Stimulated activated CD4-positive, alpha-beta T cell treated with anti-CD3 and anti-CD28 coated beads, TNF-alpha, amount 100 ng/mL, for 48 hours (primary cell): Measurements from ENCODE around the gene CTSS.
A peak's percentile ranks its signal among the peaks of the same experiment; 100 is the strongest.
"Not testable (repeated sequence)": the region's sequence is repeated elsewhere in the genome, so short reads cannot be mapped to it uniquely, and the experiment has no call there.

Experiments
- DNase-seq, 3 donors: peaks; one replicate each; pipeline ENCODE4 v3.0.0-alpha.2; 2020; ENCODE audit warnings: low read depth in 3 of 3

CTSS gene

DNA sequence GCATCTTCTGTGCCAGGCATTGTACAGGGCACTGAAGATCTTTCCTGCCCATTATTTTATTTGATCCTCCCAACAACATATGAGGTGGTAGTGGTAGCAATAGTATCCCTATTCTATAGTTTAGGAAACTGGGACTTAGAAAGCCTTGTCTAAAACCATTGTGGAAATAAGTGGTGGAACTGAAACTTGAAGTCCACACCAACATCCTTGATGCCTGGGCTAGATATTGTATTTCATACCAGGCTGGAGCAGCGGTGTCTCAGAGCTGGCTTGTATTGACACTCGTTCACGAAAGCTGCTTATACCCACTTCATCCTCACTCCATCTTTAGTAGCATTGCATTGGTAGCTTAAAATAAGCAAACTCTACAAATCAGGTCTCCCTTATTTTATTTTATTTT, 9.7 kb upstream of the CTSS start:
- DNase-seq: no peak

DNA sequence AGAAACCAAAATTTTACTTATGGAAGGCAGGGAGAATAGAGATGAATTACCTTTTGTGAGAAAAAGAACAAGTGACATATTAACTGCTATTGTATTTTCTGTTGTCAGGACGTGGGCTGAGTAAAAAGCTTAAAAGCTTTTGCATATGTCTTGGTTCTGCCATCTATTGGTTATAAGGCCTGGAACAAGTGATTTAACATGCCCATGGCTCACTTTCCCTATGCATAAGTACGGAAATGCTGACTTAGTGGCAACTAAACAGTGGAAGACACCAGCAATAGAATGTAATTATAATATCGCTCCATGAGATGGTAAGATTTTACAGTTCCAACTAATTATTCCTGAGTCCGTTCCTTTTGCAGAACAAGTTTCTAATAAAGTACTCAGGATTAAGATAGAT, 6.7 kb upstream of the CTSS start:
- no peak for DNase-seq

DNA sequence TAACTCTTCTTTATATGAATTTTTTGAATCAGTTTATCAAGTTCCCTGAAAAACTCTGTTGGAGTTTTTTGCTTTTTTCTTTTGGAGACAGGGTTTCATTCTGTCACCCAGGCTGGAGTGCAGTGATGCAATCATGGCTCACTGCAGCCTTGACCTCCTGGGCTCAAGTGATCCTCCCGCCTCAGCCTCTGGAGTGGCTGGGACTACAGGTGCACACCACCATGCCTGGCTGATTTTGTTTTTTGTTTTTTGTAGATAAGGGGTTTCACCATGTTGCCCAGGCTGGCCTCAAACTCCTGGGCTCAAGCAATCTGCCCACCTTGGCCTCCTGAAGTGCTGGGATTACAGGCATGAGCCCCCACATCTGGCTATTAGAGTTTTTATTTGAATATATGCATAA, 2.1 kb upstream of the CTSS start:
- not testable (repeated sequence) for DNase-seq

DNA sequence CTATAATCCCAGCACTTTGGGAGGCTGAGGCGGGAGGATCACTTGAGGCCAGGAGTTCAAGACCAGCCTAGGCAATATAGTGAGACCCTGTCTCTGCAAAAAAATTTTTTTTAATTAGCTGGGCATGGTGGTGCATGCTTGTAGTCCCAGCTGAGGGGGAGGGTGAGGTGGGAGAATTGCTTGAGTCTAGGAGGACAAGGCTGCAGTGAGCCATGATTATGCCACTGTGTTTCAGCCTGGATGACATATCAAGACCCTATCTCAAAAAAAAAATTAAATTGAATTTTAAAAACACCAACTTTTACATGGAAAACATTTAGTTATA, 361 bp upstream of the CTSS start:
- DNase-seq: not testable (repeated sequence)

DNA sequence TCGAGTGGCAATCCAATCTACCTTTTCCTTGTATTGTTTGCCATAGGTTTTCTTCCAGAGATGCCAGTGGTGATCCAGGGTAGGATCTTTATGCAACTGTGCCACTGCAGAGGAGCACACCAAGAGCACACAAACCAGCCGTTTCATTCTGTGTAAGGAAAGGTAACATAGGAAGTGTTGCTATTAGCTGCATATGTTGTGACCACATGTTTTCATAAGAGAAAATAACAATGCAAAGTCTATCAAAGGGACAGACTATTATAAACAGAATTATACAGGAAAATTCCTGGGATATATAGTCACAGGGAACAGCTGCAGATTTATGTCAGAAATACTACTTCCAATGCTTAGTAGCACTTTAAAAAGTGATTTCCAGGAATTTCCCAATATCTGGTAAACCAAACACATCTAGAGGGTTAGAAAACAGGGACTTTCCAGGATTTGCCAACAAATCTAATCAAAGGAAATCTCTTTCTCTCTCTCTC, 919 bp downstream of the CTSS start:
- no peak for DNase-seq

DNA sequence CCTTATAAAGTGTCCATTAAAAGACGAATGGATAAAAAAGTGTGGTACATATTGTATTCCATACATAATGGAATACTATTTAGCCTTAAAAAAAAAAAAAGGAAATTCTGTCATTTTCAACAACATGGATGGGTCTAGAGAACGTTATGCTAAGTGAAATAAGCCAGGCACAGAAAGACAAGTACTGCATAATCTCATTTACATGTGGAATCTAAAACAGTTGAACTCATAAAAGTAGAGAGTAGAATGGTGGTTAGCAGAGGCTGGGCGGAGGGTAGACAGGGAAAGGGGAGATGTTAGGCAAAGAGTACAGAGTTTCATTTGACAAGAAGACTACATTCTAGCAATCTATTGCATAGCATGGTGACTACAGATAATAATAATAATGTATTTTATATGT, 2.6 kb downstream of the CTSS start:
- no peak for DNase-seq

DNA sequence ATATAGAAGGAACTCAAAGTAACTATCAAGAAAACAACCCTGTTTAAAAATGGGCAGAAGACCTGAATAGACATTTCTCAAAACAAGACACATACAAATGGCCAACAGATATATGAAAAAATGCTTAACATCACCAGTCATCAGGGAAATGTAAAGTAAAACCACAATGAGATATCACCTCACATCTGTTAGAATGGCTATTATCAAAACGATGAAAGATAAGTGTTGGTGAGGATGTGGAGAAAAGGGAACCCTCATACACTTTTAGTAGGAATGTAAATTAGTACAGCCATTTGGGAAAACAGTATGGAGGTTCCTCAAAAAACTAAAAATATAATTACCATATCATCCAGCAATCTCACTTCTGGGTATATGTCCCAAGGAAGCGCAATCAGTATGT, 3.0 kb downstream of the CTSS start:
- DNase-seq: no peak

DNA sequence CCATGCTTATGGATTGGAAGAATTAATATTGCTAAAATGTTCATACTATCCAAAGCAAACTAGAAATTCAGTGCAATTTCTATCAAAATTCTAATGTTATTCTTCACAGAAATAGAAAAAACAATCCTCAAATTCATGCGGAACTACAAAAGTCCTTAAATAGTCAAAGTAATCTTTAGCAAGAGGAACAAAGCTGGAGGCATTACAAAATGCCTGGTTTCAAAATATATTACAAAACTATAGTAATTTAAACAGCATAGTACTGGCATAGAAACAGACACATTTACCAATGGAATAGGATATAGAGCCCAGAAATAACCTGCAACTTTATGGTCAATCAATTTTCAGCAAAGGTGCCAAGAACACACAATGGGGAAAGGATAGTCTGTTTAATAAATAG, 3.8 kb downstream of the CTSS start:
- DNase-seq: no peak

DNA sequence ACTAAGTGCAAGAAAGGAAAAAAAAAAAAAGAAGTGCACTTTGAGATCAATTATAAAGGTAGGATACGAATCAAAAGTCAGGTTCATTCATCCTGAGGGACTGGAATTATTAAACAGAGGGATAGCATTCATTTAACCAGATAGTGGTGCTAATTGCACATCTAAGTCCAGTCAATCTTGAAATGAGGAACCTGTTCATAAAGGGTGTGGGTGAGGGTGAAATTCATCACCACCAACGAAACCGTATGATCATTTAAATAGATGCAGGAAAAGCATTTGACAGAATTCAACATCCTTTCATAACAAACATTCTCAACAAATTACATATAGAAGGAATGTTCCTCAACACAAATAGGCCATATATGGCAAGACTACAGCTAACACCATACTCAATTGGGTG, 5.6 kb downstream of the CTSS start:
- no peak for DNase-seq

DNA sequence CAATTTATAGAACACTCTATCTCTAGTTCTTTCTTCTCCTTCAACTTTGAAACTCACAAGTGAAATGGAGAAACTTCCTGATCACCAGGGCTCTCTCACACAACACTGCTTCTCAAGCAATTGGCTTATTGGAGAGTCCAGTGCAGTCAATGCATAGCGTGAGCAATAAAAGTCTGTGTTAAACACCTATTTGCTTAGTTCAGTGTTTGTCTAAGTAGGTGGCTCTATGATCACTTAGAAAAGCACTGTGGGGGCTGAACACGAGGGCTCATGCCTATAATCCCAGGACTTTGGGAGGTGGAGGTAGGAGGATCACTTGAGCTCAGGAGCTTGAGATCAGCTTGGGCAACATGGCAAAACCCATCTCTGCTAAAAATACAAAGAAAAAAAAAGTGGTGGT, 12.2 kb downstream of the CTSS start:
- DNase-seq: no peak

DNA sequence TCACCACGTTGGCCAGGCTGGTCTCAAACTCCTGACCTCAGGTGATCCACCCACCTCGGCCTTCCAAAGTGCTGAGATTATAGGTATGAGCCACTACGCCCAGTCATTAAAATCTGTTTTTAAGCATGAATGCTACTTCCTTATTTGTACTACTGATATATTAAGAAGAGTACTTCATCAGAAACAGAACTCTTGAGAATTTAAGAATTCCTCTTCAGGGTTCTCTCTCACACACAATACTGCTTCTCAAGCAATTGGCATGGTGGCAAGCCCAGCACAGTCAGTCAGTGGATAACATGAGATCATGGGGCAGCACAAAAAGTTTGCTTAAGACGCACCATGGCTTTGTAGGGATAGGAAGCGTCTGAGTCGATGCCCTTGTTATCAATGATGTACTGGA, 14.1 kb downstream of the CTSS start:
- no peak for DNase-seq

DNA sequence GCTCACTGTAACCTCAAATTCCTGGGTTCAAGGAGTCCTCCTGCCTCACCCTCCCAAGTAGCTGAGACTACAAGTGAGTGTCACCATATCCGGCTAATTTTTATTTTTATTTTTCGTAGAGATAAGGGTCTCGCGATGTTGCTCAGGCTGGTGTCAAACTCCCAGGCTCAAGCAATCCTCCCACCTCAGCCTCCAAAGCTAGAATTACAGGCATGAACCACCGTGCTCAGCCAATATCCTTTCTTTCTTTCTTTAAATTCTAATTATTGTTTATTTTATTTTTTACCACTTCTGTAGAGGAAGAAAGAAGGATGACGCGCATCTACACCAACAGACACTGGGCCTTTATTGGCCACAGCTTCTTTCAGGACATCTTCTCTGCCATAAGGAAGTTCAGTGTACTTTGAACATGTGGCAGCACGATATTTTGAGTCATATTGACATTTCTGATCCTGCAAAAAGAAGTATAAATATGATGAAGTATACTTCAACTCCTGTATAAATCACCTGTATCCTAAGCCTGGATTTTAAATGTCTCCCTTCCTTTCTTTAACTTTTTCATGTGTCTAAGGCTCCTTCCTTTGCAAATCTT, 15.8 kb downstream of the CTSS start:
- DNase-seq: no peak

DNA sequence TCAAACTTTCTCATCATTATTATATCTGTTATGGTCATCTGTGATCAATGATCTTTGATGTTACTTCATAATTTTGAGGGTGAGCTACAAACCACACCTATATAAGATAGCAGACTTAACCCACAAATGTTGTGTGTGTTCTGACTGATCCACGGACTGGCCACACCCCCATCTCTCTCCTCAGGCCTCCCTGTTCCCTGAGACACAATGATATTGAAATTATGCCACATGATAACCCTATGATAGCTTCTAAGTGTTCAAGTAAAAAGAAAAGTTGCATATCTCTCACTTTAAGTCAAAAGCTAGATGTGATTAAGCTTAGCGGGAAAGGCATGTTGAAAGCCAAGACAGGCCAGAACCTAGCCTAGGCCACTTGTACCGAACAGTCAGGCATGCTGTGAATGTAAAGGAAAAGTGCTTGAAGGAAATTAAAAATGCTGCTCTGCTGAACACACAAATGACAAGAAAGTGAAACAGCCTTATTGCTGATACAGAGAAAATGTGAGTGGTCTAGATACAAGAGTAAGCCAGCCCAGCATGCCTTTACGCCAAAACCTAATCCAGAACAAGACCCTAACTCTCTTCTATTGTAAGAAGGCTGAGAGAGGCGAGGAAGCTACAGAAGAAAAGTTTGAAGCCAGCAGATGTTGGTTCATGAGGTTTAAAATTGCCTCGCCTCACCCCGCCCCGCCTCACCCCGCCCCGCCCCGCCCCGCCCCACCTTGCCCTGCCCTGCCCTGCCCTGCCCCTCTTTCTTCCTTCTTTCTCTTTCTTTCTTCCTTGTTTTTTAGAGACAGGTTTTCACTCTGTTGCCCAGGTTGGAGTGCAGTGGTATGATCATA, 16.5 kb downstream of the CTSS start:
- DNase-seq: no peak

DNA sequence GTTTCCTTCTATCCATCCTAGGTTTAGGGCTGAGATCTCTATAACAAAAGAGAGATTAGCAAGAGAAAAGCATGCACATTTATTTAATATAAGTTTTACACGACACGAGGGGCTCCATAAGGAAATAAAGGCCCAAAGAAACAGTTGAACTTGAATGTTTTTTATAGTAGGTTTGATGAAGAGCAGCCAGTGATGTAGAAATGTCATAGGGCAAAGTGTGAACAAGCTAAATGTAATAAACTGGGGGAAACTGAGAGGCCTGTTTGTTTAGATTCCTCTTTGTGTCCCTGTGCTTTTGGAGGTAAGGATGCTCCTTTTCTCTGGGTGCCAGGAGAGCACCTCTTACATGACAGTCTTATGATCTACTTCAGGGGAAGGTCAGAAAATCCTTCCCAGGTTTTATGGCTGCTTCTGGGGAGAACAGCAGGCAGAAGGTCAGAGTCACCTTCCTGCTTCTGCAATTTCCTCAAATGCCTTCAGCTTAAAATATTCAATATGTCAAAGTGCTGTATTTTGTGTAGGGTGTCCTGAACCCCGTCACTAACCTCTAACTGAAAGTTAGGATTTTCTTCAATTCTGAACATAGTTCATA, 35.4 kb downstream of the CTSS start:
- DNase-seq: no peak

DNA sequence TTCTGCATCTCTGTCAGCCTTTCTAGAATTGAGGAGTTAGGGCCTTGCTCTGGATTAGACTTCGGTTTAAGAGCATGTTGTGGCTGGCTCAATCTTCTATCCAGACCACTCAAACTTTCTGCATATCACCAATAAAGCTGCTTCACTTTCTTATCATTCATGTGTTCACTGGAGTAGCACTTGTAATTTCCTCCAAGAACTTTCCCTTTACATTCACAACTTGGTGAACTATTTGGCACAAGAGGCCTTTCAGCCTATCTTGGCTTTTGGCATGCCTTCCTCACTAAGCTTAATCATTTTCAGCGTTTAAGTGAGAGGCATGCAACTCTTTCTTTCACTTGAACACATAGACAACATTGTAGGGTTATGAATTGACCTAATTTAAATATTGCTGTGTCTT, 41.2 kb downstream of the CTSS start:
- no peak for DNase-seq

DNA sequence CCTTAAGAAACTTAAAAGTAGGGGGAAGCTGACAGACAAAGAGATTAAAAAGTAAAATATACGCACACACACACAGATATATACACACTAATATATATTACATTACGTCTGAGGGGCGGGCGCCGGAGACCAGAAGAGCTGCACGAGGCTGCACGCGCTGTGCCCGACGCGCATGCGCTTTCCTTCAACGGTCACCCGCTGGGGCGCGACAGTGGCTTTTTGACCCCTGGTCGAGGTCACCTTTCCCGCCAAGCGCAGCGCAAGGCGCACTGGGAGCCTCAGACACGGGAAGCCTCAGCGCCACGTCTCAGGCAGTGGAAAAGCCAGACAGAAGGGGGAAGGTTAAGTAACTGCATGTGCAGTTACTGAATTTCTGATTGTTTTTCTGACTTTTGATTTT, 44.9 kb downstream of the CTSS start, which contains the start of gene HORMAD1:
HORMAD1 (minus strand) TSS at position 193 of the 400 bp plus-strand sequence. CDS start 1,390 bp downstream, outside the sequence.
- no peak for DNase-seq

DNA sequence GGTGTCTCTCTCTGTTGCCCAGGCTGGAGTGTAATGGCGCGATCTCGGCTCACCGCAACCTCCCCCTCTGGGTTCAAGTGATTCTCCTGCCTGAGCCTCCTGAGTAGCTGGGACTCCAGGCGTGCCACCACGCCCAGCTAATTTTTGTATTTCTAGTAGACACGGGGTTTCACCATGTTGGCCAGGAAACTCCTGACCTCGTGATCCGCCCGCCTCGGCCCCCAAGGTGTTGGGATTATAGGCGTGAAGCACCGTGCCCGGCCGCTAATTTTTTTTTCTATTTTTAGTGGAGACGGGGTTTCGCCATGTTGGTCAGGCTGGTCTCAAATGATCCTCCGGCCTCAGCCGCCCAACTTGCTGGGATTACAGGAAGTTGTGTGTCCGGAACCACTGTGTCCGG, 45.5 kb downstream of the CTSS start:
- no peak for DNase-seq

DNA sequence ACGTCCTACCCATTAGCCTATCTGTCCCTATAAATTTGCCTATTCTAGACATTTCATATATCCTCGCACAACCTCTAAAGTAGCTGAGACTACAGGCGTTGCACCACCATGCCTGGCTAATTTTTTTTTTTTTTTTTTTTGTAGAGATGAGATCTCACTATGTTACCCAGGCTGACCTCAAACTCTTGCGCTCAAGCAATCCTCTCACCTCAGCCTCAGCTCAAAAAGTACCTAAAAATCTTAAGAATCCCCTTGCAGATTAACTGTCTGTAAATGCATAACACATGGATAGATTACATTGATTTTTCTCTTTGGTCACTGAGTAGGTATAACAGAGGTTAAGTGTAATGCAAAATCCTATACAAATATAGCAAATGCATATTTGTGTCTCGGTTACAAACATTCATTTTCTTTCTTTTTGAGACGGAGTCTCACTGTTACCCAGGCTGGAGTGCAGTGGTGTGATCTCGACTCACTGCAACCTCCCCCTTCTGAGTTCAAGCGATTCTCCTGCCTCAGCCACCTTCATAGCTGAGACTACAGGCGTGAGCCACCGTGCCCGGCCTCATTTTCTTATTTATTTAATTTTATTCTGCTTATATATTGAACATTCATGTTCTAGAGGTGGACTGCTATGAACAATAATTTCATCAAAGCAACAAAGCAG, 47.2 kb downstream of the CTSS start:
- no peak for DNase-seq

DNA sequence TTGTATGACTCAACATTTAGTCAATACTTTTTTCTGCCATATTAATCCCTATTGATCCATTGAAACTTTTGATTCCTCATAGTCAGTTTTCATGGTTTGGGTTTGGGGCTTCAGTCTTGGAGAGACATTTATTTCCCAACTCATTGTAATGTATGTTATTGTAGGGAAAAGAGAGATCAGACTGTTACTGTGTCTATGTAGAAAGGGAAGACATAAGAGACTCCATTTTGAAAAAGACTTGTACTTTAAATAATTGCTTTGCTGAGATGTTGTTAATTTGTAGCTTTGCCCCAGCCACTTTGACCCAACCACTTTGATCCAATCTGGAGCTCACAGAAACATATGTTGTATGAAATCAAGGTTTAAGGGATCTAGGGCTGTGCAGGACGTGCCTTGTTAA, 56.5 kb downstream of the CTSS start:
- not testable (repeated sequence) for DNase-seq

DNA sequence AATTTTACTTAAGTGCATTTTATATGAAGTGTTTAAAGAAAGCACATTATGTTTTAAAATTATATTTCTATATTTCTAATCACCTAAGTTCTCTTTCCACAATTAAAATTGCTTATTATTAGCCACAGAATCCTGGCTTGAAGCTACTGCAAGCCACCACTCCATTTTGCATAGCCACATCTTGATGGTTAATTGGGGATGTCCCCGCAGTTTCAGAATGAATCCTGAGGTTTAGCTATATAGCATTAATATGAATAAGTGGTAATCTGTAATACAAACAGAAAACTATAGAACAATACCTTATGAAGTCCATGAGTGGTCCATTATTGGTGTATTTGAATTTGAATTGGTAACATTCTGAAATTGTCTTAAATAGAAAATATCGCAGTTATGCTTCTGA, 57.0 kb downstream of the CTSS start:
- DNase-seq: peak in 2 of 3 donors; percentile 2 to 10

DNA sequence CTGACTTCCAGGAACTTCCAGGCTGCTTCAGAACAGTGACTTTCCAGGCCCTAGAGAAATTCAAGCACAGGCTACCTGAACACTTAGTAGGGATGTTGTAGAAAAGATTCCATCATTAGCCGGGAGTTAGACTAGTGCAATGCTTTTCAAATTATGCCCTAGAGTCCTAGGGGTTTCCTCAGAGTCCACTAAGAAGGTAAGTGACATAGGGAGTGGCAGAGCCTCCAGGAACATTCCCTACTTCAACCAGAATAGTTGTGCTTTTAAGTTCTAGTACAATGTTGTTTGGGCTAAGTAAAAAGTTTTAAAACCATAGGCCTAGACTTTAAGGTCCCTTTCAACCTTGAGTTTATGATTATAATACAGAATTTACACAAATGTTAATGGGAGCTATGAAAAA, 59.5 kb downstream of the CTSS start:
- DNase-seq: no peak

DNA sequence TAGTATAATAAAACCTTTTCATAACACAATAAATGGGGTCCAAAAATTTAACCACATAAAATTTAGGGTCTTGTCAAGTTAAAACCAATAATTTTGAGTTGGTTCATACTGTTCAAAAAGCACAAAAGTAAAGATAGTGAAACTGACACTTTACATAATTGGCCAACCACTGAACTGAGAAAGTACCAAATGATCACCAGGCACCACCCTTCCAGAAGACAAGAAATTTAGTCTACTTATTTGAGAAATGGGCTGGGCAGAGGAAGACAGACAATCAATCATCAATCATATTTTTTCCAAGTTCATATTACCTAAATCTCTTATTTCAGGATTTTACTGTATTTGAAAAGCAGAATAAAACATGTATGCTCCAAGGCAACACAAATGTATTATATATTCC, 62.2 kb downstream of the CTSS start:
- no peak for DNase-seq
